OCI-LY1 (cell line): ENCODE data around the gene TULP4.

ENCODE experiments used
- H2AFZ ChIP-seq: fragments of 200-600 bp; sonication (generic), shearing (Covaris generic); 2 replicates; pipeline ENCODE4 v1.6.0; 2014; ENCODE audit warnings: antibody characterized with exemption, mild to moderate bottlenecking, low read length
- H3F3A ChIP-seq: fragments of 200-600 bp; sonication (generic), shearing (Covaris generic); 2 replicates; pipeline ENCODE4 v1.6.0; 2014; ENCODE audit warnings: mild to moderate bottlenecking, antibody characterized with exemption, low read length, moderate library complexity; ENCODE audit not compliant: insufficient read depth
- H3K27ac ChIP-seq: fragments of 200-600 bp; sonication (generic); 2 replicates; pipeline ENCODE4 v1.5.1; 2014; ENCODE audit warnings: low read length, mixed run types, mild to moderate bottlenecking, low read depth; ENCODE audit not compliant: poor library complexity, severe bottlenecking
- H3K27me3 ChIP-seq: fragments of 200-600 bp; sonication (generic); 2 replicates; pipeline ENCODE4 v1.6.0; 2014; ENCODE audit warnings: antibody characterized with exemption, mild to moderate bottlenecking, low read length, moderate library complexity; ENCODE audit not compliant: insufficient read depth
- H3K36me3 ChIP-seq: fragments of 200-600 bp; sonication (generic); 2 replicates; pipeline ENCODE4 v1.6.1; 2014; ENCODE audit warnings: mild to moderate bottlenecking, antibody characterized with exemption, low read length, moderate library complexity, mixed read lengths; ENCODE audit not compliant: insufficient read depth
- H3K4me1 ChIP-seq: fragments of 200-600 bp; sonication (generic); 2 replicates; pipeline ENCODE4 v1.5.1; 2014; ENCODE audit warnings: mild to moderate bottlenecking, low read length, moderate library complexity; ENCODE audit not compliant: insufficient read depth, severe bottlenecking
- H3K4me2 ChIP-seq: fragments of 200-600 bp; sonication (generic), shearing (Covaris generic); 2 replicates; pipeline ENCODE4 v1.6.1; 2014; ENCODE audit warnings: low read length
- H3K4me3 ChIP-seq: fragments of 200-600 bp; sonication (generic); 2 replicates; pipeline ENCODE4 v1.5.1; 2014; ENCODE audit warnings: low read length, low read depth, mild to moderate bottlenecking, mixed read lengths; ENCODE audit not compliant: poor library complexity, severe bottlenecking
- H3K79me2 ChIP-seq: fragments of 200-600 bp; shearing (Covaris generic); 2 replicates; pipeline ENCODE4 v1.6.1; 2016; ENCODE audit warnings: mixed run types, low read length, mixed read lengths; ENCODE audit not compliant: insufficient read depth
- H3K9ac ChIP-seq: fragments of 200-600 bp; sonication (generic), shearing (Covaris generic); 2 replicates; pipeline ENCODE4 v1.6.1; 2014; ENCODE audit warnings: mild to moderate bottlenecking, low read length, mixed read lengths
- H3K9me2 ChIP-seq: fragments of 200-600 bp; sonication (generic), shearing (Covaris generic); 2 replicates; pipeline ENCODE4 v1.6.1; 2014; ENCODE audit warnings: low read depth, mild to moderate bottlenecking, low read length, mixed read lengths
- H3K9me3 ChIP-seq: fragments of 200-600 bp; shearing (Covaris generic); 2 replicates; pipeline ENCODE4 v1.6.1; 2014; ENCODE audit warnings: low read length, mixed read lengths
- H4K20me1 ChIP-seq: fragments of 200-600 bp; sonication (generic), shearing (Covaris generic); 2 replicates; pipeline ENCODE4 v1.6.0; 2016; ENCODE audit warnings: mild to moderate bottlenecking, low read length; ENCODE audit not compliant: insufficient read depth
- CTCF ChIP-seq: fragments of 200-600 bp; sonication (generic), shearing (Covaris generic); IDR thresholded peaks from 2 replicates; pipeline ENCODE4 v1.5.1; 2017; ENCODE audit warnings: mild to moderate bottlenecking, antibody characterized with exemption, low read length, moderate library complexity, mixed read lengths
- EZH2 ChIP-seq: fragments of 200-600 bp; sonication (generic), shearing (Covaris generic); IDR thresholded peaks from 2 replicates; pipeline ENCODE4 v1.8.0; 2017; ENCODE audit warnings: borderline replicate concordance, mixed run types, mild to moderate bottlenecking, antibody characterized with exemption, low read length, moderate library complexity, mixed read lengths

The TULP4 gene

GRCh38 chr6:158514176-158514575 lies 201.9 kb downstream of the TULP4 start:
- Histone ChIP-seq H3K9me2 (no peaks in the 10 kb centered on the region), H3K9me3 (no peaks in the 10 kb centered on the region), H3K27ac (no peak overlapping the region), H2AFZ (no peak overlapping the region), H3K4me1 (peaks cover 16% of the 10 kb centered on the region), H3K27me3 (no peaks in the 10 kb centered on the region), H4K20me1 (no peaks in the 10 kb centered on the region), H3K79me2 (no peaks in the 10 kb centered on the region), H3K4me3 (no peak overlapping the region), H3F3A (no peaks in the 10 kb centered on the region), H3K4me2 (no peak overlapping the region), H3K36me3 (peaks cover 4% of the 10 kb centered on the region; the same call in 1 of the 2 replicates), H3K9ac (no peak overlapping the region)
- no peak for TF ChIP-seq EZH2
- no peak for TF ChIP-seq CTCF

GRCh38 chr6:158514991-158515390 lies 202.7 kb downstream of the TULP4 start:
- Histone ChIP-seq H3K4me1 (peaks cover 16% of the 10 kb centered on the region), H3K27me3 (no peaks in the 10 kb centered on the region)

DNA sequence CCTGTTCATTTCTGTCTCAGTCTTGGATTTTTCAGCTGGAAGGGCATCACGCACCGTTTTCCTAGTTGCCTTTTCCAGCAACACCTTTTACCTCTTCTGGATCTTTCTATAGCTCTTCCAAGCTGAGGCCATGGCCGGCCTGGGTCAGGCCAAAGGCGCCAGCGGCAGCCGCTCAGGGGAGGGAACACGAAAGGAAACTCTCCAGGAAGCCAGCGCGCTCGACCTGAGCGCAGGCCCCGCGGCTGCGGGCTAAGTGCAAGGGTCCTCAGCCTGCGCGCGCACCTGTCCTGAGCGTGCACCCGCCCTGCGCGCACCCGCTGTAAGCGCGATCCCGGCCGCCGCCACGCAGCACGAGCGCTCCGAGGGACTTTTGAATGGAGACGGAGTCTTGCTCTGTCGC lies 203.8 kb downstream of the TULP4 start:
- Histone ChIP-seq H3K4me2 (no peak overlapping the region), H3K9ac (no peak overlapping the region)

More at GRCh38 chr6:158514991-158515390, 202.7 kb downstream of the TULP4 start:
- Histone ChIP-seq H3K4me3 (no peak overlapping the region), H3K36me3 (peaks cover 3% of the 10 kb centered on the region; the same call in 1 of the 2 replicates), H3K4me2 (no peak overlapping the region), H3F3A (no peaks in the 10 kb centered on the region), H3K27ac (no peak overlapping the region), H3K9me3 (no peaks in the 10 kb centered on the region), H3K9me2 (no peaks in the 10 kb centered on the region), H3K9ac (no peak overlapping the region), H3K79me2 (no peaks in the 10 kb centered on the region), H4K20me1 (no peaks in the 10 kb centered on the region), H2AFZ (no peak overlapping the region)
- TF ChIP-seq CTCF (no peak), EZH2 (no peak)

More for the DNA sequence above, 203.8 kb downstream of the TULP4 start:
- H3K79me2 ChIP-seq, result no peaks in the 10 kb centered on the region
- no peaks in the 10 kb centered on the region for H3F3A ChIP-seq
- no peaks in the 10 kb centered on the region for H3K27me3 ChIP-seq
- H3K27ac ChIP-seq, result no peak overlapping the region
- no peaks in the 10 kb centered on the region for H3K9me3 ChIP-seq
- TF ChIP-seq EZH2 (no peak), CTCF (no peak)
- peaks cover 16% of the 10 kb centered on the region for H3K4me1 ChIP-seq
- no peaks in the 10 kb centered on the region for H3K9me2 ChIP-seq
- no peak overlapping the region for H3K4me3 ChIP-seq
- H4K20me1 ChIP-seq, result no peaks in the 10 kb centered on the region
- H3K36me3 ChIP-seq, result no peaks in the 10 kb centered on the region
- H2AFZ ChIP-seq, result no peak overlapping the region
